ENCODE measurements around the gene CMKLR1.

Gene CMKLR1

DNA sequence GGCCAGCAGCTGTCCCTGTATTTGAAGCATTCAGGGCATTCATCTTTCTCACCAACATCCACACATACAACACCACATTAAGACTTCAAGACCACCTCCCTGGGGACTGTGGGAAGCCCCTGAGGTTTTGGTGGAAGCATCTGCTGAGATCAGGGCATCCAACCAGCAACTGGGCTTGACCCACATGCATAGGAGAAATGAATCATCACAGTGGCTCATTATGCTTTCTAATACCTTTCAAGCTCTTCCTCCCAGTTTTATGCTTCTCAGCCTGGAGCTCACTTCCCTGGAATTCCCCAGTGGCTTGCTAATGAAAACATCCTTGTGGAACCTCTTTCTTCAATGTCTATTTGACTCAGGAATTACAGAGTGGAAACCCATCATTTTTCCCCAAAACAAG, 21.4 kb upstream of the CMKLR1 start:
- no peak for DNase-seq

DNA sequence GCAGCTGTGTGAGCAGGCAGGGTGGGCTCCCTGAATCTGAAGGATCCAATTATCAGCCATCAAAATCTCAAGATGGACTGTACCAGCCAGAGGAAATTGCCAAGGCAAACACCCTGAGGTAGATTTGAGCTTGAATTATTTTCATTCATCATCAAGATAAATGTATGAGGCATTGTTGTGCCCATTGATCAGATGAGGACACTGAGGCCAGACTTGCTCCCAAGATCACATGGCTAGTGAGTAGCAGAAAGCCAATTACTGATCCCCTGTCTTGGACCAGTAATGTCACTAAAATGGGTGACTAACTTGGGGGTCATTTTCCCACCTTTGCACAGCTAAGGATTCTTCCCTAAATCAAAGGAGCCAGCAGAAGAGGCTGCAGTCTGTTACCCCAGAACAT, 20.9 kb upstream of the CMKLR1 start:
- no peak for DNase-seq

DNA sequence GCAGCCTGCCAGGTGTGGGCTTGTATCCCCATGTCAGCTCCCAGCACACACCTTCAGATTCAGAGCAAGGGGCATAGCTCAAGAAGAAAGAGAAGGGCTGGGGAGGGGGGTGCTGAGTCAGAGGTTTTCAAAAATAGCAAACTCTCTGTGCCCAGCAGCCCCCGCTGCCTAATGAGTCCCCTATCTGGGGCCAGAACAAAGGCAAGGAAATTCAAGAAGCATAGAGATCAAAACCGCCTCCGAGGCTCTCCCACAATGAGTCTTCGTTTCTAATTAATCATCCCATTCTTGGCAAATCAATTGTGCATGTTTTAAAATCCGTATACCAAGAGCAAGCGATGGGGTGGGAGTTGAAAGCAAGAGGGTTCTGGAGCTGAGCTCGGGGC, 19.5 kb upstream of the CMKLR1 start:
- DNase-seq, result no peak

DNA sequence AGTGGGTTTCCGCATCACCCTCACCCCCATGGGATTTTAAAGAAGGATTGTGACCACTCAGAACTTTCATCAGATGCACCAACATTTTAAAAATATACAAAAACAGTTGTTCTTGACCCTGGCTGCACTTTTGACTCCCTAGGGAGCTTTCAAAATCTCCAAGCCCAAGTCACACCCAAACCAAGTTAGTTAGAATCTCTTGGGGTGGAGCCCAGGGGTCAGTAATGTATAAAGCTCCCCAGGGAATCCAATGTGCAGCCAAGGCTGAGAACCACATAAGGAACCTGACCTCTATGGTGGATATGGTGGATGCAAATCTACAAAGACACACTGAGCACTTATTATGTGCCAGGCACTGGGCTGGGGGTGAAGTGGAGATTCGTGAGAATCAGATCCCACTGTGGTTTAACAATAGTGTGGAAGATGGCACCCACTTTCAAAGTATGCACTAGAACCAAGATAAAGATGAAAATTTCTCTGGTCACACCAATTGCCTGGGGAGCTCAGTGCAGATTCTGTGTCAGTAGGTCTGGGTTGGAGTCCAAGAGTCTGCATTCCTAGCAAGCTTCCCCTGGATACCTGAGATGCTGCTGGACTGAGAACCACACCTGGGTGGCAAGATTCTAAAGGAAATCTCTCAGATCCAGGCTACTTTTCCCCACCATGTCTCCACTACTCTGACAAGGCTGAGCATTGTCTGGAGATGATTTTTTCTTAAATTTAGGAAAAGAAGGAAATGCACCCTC, 18.9 kb upstream of the CMKLR1 start:
- DNase-seq, result no peak

DNA sequence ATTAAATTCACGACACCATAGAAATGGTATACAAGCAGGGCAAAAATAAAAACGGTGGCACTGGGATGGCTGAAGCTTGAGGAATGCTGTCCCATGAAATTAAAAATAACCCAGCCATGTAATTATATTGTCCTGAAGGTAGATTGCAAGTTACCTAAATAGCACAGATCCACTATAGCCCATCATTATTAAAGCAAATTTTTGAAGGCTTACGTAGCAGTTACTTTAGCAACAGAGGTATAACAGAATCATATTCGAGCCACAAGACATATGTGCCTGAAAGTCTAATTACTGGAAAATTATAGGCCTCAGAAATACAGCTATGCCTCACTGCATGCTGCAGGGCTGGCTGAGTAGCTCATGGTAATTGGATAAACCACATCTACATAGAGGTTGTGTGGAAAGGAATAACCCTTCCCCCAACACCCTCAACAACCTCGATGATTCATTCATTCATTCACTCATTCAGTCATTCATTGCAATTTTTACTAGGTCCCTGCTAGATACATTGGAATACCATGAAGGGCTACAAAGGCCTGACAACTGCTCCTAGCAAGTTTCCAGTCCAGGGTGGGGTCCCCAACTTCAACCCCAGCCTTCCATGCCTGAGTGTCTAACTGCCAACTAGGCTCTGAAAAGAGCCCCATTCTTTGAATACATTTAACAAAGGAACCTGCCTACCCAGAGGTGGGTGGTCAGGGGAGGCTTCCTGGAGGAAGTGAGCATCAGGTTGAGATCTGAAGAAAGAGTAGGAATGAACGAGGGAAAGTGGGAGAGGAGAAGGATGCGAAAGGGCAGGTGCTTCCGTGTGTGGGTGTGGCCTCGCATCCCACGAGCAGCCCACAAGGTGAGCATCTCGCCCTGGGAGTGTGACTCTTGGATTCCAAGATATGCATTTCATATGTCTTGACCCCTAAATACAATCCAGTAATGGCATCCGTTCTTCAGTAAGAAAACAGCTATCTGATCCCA, 18.0 kb upstream of the CMKLR1 start:
- no peak for DNase-seq

DNA sequence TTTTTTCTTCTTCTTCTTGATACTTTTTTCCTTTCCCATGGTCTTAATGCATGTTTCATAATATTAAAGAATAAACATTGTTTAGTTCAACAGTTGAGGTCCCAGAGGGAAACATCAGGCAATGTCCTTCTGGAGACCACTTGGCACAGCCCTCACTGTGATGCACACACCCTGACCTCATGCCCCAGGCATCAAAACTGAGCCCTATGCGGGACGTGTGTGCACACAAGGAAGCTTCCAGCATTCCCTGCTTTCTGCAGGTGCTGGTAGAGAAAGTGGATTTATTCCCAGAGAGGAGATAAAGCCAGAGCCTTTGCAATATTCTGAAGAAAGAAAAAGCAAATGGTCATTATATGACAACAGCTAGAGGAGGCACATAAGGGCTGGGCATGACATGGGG, 16.0 kb upstream of the CMKLR1 start:
- DNase-seq, result no peak

DNA sequence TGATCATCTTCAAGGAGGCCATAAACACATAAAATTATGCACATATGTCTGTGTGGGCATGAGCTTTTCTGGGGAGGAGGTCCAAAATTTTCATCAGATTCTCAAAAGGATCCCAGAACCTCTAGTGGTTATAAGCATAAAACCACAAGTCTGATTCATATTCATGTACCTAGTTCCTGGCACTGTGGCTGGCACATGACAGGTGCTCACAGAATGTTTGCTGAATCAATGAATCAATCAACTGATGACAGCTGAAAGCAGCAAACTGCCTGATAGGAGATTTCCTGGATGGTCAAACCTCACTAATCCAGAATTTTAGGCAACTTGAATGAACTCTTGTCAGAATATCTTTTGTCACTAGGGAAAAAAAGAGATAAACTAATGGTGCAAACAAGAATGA, 13.5 kb upstream of the CMKLR1 start:
- DNase-seq, result no peak

DNA sequence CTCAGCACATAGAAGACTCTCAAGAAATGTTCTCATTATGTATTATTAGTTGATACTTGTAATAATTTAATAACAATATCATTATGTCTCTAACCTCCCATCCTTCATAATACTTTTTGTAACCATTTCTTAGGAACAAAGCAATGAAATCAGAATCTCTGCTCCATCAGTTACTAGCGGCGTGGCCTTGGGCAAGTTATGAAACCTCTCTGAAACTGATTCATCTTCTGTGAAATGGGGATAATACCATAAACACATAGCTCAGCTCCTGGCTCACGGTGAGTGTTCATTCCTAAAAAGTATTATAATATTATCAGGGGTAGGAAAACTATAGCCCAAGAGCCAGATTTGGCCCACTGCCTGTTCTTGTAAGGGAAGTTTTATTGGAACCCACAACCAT, 11.4 kb upstream of the CMKLR1 start:
- DNase-seq, result no peak

DNA sequence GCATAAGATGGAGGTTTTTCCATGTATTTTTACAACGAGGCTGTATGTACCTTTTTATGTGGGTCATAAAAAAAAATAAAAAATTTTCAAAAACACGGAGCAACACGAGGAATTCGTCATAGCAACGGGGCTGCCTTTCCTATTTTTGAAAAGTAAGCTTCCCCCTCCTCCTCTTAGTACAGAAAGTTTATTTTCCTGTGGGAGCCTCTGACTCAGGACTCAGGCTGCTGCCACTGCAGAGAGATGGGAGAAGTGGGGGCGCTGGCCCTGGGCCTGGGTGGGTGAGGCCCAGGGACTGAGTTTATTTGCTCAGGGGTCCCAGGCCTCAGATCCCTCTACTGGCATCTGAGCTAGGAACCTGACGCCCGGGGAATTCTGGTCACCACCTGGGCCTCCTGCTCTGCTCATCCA, 10.2 kb upstream of the CMKLR1 start:
- no peak for DNase-seq

DNA sequence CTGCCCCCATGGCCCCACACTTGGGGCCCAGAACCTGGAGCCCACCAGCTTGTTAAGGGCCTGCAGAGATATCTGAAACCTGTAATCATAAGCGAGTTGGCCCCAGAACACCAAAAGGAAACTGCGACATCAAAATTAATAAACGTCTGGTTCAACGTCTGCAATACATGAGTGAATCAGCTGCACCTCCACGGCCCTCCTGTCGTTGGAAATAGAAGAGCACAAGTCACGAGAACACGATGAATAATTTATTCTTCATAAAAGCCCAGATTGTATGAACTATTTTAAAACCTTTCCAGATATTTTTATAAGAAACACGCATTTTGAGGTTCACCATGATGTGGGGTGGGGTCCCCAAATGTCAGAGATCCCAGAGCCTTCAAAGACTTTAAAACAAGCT, 9.7 kb upstream of the CMKLR1 start:
- DNase-seq, result no peak

DNA sequence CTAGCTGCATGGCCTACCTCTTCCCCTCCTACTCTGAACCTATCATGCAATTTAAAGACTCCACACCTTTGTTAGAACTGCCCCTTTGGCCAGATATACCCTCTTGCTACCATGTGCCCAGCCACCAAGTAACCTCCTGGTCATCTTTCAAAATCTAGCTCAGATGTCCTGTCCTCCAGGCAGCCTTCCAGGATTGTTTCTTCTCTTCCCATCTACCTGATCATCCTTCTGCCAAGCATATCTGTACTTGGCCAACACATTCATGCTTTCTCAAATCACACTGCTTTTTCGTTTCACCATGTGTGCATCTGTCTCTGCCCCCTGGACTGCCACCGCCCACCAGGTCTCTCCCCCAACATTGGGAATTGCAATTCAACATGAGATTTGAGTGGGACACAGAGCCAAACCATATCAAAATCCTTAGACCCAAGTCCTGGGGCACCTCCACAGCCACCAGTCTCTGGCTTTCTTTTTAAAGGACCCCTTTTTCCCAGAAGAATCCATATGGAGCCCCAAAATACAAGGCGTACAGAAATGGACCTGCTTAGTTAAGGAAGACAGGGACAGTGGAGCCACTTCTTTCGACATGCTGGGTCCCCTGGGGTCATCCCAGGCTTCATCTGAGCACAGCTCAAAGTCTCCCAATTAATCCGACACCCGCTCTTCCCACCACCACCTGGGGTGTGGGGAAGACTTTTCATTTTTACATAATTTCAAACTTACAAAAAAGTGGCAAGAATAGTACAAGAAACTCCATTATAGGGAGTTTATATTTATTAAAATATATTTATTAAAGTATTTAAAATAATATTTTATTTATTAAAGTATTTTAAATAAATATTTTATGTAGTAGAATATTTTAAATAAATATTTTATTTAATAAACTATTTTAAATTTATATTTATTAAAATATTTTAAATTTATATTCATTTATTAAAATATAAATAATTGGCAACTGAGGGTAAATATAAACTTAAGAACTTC, 7.9 kb upstream of the CMKLR1 start:
- DNase-seq, result no peak

DNA sequence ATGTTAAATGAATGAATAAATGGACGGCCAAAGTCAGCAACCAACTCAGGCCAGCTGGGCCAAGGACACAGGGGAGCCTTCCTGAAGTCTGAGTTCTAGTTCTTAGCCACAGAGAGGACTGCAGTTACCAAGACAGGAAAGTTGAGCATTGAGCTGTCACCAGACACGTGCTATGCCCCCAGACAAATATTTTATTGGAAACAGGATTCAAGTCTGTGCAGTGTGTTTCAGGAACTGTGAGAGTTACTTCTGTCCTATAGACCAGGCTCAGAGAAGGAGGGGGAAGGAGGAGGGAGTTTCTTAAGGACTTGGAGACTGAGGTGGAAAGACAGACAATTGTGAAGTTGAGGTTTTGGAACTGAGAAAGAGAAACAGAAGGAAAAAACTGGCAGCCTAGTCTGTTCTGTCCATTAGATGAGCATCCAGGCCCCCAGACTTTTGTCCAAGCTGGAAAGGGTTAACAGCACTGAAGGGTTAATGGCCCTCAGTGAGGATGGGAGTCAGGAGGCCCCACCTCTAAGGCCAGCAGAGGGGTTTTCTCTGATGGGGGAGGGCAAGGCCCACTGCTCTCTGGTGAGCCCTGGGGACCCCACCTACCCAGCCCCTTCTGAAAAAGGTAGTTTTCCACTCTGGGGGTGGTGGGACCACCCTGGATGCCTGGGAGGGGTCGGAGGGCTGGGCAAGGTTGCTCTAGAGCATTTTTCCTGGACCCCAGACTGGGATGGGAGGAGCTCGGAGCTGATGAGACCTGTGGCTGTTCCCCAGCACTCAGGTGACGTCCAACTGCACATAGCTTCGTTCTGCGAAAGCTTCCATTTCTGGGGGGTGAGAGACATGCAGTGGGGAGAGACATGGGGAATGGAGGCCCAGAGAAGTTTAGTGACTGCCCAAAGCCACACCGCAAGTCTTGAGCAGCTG, 6.9 kb upstream of the CMKLR1 start:
- DNase-seq, result no peak

DNA sequence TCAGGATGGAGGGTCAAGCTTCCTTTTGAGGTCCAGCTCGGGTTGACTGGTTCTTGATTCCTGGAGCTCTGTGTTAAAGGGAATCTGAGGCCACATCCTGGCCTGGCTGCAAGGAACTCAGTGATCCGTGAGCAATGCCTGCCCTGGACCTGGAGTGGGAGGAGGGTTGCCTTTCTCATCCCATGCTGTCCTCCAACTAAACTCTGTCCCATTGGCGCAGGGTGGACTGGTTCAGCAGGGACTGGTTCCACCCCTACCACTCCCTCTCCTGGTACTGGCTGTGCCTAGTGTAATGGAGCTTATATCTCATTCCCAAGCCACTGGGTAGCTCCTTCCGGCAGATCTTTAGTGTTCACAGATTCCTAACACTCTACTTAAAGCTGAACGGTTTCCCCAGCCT, 3.9 kb upstream of the CMKLR1 start:
- no peak for DNase-seq

DNA sequence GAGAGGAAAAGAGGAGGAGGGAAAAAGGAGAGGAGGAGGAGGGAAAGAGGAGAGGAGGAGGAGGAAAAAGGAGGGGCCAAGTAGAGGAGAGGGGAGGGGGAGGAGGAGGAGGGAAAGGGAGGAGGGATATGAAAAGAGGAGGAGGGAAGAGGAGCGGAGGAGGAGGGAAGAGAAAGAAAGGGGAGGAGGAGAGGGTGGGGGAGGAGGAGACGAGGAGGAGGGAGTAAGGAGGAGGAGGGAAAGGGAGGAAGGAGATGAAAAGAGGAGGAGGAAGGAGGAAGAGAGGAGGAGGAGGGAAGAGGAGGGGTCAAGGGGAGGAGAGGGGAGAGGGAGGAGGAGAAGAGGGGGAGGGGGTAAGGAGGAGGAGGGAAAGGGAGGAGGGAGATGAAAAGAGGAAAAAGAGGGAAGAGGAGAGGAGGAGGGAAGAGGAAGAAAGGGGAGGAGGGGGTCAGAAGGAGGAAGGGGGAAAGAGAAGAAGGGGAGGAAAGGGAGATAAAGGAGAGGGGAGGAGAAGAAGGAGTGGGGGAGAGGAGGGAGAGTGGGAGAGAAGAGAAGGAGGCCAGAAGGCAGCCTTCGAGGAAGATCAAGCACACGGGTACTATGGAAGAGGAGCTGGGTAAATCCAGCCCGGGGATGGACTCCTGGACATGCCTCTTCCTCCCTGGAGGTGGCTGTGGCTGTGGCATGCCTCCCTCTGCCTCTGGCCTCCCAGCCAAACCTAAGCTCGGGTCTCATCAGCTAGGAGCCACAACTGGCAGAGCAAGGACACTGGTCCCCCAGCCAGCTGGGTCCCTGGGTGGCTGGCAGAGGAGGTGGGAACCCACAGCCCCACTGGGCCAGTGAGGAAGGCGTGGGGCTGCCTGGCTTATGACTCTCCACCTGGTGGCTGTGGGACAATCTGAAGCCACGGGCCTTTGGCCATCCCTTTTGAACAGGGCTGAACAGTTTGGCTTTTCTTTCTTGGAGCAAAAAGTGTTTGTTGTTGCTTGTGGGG, 3.0 kb upstream of the CMKLR1 start:
- no peak for DNase-seq

DNA sequence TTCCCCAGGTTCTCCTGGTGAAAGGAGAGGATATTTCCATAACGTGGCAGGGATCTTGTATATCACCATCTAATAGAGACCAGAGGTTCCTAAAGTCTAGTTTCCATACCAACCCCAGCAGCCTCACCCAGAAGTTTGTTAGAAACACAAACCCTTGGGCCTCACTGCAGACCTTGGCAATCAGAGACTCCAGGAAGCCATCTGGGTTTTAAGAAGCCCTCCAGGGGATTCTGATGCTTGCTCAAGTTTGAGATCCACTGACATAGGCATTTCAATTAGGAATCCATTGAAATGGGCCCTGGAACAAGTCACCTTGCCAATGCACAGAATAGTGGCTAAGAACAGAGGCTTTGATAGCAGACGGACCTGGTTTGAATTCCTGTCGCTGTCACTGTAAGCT, 2.2 kb upstream of the CMKLR1 start:
- DNase-seq, result no peak

DNA sequence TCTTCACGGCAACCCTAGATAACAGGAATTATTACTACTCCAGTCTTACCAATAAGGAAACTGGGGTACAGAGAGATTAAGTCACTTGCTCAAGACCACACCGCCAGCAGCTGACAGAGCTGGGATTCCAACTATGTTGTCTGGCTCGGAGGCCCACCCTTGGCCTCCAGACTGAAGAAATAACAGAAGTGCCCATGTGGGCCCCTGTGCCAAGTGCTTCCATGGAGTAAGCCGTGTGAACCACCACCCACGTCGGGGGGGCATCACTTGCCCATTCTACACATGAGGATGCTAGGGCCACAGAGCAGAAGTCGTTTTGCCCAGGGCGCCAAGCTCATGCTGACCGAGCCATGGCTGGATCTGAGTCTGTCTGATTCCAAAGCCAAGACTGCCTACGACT, 926 bp upstream of the CMKLR1 start:
- DNase-seq, result no peak

DNA sequence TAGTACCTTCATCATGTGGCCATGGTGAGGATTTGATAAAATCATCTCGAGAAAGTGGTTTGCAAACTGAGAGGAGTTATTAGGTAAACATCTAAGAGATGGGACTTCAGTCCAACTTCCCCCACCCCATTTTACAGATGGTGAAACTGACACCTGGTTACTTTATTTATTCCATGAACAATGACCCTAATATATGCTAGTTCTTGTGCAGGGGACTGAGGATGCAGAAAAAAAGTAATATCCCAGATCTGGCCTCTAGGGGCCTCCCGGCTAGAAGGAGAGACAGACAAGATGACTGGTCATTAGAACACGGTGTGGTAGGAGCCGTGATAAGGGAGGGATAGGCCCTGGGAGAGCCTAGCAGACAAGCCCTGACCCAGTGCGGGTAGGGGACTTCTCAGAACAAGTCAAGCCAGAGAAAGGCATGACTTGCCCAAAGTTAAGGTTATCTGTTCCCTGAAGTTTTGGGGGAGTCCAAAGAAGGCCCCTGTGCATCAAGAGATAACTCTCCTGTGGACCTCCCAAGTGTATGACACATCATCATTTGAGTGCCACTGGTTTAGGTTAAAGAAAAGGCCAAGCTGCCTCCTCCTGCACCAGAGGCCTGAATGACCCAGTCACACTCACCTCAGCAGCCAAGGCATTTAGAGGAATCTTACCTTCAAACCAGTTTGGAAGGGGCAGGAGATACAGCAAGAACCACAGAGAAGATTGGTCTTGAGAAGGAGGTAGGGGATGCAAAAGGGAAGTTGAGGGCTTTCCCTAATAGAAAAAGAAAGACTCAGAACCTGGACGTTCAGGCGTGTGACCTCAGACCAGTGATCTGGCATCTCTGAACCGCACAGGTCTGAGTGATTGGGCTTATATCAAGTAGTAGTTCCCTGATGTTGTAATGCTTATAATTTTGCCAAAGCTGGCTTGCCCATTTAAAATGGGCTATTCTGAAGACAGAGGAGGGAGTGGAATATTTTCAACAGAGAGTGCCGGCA, 1.6 kb downstream of the CMKLR1 start:
- DNase-seq, result no peak

DNA sequence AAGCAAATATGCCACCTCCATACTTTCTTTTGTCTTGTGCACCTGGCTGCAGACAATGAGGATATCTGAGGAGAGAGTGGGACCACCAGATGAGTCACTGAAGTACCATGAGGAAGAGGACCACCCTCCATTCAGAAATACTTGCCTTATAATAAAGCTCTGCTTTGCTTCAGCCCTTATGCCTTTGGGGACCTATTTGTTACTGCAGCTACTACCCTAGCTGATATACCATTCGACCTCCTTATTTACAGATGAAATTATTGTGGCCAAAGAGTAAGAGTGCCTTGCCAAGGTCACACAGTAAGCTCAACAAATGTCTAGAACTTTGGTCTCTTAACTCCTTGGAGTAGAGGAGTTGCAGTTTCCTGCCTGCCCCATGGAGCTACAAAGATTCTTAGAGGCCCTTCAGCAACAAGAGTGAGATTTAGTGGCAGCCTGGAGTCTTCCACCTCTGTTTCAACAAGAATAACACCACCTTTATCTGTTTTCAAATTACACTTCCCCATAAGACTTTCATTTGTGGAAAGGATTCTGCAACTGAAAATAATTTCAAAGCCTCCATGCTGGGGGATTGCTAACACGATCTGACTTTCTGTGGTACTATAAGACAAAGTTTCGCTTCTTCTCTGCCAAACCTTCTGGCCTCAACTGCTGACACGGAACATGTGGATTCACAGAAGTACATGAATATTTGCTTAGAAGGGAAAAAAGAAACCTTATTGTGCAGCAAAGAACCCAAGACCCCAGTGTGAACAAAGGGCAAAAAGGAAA, 3.6 kb downstream of the CMKLR1 start:
- no peak for DNase-seq
